IPS DF 4.7 (cell line): ENCODE data around the gene PDXK.

Experiments
- DNase-seq: peaks from one replicate; pipeline ENCODE4 v3.0.0-alpha.2; 2013; ENCODE audit warnings: low spot score; ENCODE audit errors: extremely low read depth

The PDXK gene

DNA sequence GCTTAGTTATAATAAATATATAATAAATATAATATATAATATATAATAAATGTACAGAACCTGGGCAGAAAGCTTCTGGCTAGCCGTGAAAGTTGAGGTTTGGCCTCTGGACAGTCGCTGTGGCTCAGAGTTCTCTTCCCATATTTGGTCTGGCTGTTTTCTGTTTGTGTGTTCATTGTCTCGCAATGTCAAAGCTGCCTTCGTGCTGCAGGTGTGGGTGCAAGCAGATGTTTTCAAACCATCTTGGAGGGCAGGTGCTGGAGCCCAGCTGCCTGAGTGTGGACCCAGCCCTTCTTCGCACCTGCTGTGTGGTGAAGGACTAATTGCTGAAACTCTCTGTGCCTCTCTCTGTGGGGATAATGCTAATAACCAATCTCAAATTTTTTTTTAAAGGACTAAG is 60.7 kb downstream of the PDXK start:
- DNase-seq = no peak

DNA sequence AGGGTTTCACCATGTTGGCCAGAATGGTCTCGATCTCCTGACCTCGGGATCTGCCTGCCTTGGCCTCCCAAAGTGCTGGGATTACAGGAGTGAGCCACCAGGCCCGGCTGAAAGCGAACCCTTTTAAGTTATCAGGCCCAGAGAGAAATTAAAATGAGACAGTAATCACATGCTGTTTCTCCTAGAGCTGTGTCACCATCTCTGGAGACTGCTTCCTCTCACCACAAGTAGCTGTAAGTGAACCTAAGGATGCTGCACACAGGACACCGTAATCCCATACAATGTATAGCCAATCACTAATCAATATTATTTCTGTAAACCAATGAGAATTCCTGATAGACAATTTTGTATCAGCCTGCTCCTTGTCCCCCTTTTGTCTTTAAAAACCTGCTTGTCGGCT is 62.9 kb downstream of the PDXK start:
- DNase-seq = no peak

DNA sequence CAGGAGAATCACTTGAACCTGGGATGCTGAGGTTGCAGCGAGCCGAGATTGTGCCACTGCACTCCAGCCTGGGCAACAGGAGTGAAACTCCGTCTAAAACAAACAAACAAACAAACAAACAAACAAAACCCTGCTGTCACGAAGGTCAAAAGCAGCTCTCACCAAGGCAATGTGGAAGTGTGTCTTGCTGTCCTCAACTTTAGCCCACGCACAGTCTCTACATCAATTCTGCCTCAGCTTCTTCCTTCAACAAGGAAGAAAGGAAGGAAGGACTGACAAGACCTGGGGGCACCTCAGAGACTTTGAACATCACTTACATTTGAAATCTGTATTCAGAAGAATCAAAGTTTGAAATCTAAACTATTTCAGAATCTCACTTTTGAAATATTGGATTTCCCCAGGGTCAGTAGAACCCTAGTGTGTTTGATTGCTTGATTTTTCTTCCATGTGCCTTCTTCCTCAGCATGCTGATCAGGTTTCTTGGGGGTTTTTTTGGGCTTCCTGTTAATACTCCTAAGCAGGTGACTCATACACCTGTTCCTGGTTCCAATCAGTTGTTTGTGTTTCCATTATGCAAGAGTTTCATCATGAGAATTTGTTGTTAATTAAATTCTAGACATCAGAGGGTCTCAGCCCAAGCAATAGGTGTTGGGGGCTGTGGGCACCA is 63.6 kb downstream of the PDXK start:
- DNase-seq = no peak

DNA sequence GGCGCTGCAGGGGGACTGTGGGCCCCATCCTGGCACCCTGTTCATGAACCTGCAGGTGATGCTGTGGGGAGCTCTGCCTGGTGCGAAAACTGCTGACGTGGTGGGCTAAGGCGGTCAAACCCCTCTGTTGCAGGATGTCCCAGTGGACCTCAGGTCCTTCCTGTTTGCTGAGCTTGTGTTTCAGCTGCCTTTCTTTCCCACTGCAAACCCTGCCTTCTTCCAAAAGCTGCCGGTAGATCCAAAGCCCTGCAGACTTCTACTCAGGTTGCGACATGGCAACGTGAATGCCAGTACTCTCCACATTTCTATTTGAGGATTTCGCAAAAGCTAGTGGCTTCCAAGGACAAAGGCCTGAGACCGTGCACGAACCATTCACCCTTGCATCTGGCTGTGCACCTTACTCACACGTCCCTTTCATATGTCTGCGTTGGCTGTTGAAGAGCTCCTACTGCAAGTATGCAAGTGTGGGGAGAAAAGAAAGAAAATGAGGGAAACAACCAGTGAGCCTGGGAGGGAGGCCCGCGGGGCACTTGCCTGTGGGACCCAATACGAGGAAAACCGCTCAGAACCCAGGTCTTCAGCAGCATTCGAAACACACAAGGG is 64.3 kb downstream of the PDXK start:
- no peak for DNase-seq

DNA sequence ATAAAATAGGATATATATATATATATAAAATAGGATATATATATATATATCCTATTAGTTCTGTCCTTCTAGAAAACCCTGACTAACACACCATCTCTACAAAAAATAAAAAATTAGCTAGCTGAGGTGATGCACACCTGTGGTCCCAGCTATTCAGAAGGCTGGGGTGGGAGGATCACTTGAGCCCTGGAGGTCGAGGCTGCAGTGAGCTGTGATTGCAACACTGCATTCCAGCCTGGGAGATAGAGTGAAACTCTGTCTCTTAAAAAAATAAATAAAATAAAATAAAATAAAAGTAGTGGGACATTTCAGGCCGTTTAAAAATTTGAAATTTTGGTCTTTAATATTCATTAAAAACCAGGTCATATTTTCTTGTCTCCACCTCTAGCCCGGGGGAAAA is 66.2 kb downstream of the PDXK start:
- no peak for DNase-seq

DNA sequence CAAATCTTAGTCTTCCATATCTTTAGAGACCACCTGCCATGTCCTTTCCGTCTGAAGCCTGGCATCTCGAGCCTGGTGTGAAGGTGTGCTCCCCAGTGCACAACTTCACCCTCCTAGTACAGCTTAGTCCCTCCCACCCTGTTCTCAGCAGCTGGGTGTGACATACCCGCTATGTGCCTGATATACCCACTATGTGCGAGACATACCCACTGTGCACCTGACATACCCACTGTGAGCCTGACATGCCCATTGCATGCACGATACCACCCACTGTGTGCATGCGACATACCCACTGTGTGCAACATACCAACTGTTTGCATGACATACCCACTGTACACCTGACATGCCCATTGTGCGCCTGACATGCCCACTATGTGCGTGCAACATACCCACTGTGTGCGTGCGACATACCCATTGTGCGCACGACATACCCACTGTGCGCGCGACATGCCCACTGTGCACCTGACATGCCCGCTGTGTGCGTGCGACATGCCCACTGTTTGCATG is 67.4 kb downstream of the PDXK start:
- DNase-seq = no peak

DNA sequence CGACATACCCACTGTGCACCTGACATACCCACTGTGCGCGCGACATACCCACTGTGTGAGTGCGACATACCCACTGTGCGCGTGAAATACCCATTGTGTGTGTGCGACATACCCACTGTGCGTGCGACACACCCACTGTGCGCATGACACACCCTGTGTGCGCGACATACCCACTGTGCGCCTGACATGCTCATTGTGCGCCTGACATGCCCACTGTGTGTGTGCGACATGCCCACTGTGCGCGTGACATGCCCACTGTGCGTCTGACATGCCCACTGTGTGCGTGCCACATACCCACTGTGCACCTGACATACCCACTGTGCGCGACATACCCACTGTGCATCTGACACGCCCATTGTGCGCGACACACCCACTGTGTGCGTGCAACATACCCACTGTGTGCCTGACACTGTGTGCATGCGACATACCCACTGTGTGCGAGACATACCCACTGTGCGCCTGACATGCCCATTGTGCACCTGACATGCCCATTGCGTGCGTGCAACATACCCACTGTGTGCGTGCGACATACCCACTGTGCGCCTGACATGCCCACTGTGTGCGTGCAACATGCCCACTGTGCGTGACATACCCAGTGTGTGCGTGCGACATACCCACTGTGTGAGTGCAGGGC is 68.0 kb downstream of the PDXK start:
- no peak for DNase-seq

DNA sequence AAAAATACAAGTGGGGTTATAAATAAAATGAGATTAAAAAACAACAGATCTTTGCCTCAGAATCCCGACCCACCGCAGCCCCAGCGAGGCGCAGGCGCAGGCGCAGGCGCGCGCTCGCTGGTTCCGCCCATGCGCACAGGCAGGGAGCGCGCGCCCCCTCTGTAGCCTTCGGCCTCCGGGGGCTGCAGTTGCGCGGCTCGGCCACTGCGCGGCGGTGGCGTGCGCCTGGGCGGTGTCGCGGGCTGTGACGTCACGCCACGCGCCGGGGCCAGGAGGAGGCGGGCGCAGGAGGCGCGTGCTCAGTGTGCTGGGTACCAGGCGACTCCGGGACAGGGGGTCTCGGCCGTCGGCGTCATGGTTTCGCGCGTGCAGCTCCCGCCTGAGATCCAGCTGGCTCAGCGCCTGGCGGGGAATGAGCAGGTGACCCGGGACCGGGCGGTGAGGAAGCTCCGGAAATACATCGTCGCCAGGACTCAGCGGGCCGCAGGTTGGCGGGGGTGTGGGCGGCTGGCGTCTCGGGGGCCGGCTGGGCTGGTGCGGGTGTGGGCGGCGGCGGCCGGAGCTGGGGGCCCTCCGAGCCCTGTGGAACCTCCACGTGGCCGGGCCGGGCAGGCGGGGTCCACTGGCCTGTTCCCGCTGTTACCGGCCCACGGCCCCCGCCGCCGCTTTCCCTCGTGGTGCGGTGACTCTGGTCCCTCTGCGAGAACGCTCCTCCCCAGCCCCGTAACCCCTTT is 70.5 kb downstream of the PDXK start, which contains the start of gene RRP1:
TSS of gene RRP1 (plus strand) at position 302 of the 734 bp plus-strand sequence. CDS start at position 355, 53 bp downstream.
- no peak for DNase-seq

DNA sequence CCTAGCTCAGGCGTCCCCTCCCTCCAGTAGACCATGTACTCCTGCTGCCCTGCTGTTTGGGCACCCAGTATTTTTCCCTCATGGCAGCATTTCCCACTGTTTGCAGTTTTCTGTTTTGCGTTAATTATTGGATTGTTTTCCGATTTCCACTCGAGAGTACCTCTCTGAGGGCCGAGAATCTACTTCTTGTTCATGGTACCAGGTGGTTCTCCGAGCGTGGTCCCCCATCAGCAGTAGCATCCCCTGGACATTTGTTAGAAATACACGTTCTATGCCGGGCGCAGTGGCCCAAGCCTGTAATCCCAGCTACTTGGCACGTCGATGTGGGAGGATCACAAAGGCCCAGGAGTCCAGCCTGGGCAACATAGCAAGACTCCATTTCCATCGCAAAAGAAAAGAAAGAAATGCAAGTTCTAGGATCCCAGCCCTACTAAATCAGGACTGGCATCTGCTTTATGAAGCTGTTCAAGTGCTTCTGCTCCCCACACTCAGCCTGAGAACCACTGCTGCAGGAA is 71.1 kb downstream of the PDXK start:
- no peak for DNase-seq

DNA sequence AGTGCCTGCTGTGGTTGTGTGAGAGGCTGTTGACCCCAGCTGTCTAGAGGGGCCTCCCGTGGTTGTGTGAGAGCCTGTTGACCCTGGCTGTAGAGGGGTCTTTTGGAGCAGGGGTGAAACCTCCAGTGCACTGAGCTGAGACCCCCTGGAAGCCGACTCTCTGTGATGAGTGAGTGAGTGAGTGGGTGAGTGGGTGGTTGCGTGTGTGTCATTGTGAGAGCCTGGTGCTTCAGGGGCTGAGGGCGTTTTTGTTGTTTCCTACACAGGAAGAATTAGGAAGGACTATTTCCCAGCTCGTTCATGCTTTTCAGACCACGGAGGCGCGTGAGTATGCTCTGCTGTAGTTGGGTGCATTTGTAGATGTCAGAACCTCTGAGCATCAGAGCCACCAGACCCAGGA is 73.5 kb downstream of the PDXK start:
- no peak for DNase-seq

DNA sequence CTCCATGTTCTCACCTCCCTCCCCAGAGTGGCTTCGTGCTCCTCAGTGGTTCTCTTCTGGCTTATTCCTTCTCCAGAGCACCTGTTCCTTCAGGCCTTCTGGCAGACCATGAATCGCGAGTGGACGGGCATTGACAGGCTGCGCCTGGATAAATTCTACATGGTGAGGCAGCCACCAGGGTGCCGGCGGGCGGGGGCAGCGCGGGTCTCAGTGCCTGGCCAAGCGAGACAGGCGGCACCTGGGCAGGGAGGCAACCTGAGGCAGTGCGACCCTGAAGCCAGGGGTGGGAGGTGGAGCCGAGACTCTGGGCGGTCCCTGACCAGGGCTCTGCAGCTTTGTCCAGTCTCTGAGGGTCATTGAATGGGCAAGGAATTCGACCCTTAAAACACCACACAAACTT is 74.3 kb downstream of the PDXK start:
- DNase-seq = no peak

DNA sequence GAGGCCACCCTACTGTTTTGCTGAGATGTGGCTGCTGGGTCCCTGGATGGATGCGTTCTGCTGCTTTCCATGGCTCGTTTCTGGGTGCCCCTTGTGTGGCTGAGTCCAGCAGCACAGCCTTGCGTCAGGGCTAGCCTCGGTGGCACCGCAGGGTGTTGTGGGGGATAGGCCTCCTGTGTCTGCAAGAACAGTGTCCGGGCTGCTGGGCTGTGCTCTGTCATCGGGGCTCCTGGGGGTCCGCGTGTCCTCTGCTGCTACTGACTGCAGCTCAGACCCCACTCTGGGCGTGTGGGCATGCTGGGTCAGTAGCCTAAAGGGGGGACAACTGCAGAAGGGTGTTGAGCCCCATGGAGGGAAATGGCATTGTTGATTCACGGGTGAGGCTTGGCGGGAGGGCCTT is 75.4 kb downstream of the PDXK start:
- DNase-seq = no peak

DNA sequence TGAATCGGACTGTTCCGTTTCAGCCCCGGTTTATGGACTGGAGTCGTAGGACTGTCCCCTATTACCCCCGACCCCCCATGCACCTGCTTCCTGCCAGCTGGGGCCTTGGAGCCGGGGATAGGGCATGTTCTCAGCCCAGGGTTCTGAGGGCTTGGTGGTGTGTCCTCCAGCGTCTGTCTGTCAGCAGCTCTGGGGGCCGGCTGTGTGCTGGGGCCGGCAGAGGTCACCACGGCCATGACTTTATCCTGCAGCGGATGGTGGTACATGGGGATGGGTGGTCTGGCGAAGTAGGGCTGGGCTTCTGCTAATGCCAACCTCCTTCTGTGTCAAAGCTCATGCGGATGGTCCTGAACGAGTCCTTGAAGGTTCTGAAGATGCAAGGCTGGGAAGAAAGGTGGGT is 75.9 kb downstream of the PDXK start:
- no peak for DNase-seq

DNA sequence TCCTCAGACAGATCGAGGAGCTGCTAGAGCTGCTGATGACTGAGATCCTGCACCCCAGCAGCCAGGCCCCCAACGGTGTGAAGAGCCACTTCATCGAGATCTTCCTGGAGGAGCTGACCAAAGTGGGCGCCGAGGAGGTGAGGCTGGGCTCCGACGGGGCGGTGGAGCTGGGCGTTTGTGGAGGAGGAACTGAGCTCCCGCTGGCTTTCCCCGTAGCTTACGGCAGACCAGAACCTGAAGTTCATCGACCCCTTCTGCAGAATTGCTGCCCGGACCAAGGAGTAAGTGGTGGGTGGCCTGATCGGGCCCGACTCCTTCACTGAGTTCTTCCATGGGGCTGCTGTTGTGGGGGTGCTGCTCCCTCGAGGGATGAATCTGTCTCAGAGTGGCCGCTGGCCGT is 78.5 kb downstream of the PDXK start:
- DNase-seq = no peak

DNA sequence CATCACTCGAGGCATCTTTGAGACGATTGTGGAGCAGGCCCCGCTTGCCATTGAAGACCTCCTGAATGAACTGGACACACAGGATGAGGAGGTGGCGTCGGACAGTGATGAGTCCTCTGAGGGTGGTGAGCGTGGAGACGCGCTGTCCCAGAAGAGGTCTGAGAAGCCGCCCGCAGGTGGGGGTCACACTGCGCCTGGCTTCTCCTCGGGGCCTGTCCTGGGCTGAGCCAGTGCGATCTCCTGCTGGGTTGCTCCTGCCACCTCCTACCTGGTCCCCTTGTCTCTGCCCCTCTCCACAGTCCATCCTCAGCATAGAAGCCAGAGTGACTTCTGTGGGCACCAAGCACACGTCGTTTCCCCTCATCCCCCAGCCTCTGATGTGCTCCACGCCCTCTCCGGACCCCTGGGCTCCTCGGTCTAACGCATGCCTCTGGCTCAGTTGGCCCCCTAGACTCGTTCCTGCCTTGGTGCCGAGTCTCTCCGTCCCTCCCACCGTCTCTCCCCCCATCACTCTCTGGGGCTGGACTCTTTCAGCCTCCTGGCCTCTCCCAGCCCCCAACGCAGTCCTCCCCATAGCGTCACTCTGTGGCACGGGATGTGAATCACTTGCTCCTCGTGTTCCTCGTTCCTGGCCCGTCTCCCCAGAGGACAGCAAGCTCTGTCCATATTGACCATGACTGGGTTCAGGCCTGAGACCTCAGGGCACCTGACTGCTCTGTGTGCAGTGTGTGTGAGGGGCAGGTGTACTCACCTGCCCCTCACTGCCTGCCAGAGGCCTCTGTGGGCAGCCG is 79.2 kb downstream of the PDXK start:
- no peak for DNase-seq

DNA sequence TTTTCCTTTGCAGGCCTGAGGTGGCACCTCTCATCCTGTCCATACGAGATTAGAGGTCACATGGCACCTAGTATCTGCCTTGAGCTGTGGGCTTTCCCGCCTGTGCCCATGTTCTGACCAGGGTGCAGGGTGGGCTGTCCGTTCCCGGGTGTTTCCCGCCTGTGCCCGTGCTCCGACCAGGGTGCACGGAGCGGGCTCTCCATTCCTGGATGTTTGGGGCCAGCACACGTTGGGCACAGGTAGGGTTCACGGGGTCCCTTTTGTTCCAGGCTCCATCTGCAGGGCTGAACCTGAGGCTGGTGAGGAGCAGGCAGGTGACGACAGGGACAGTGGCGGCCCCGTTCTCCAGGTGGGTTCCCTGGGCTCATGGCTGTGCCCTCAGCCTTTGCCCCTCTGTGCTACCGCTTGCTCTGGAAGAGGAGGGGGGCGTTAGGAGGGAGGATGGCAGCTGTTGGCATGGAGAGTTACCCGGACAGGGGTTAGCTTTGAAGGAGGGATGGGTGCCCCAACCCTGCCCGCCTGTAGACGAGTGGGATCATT is 80.4 kb downstream of the PDXK start:
- DNase-seq = no peak

DNA sequence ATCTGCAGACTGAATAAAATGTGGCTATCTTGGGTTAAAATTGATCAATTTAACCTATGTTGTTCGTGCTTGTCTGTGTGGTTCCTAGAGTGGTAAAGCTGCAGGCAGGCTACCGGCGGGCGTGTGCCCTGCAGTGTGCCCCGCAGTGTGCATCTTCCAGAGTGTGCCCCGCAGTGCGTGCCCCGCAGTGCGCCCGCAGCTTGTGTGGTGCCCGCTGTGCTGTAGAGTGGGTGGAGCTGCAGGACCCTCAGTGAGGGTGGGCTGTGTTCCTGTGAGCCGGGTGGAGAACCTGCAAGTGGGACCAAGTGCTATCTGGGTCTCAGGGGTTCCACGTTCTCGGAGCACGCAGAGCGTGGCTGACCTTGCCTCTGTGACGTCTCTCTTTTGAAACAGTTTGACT is 81.2 kb downstream of the PDXK start:
- no peak for DNase-seq

DNA sequence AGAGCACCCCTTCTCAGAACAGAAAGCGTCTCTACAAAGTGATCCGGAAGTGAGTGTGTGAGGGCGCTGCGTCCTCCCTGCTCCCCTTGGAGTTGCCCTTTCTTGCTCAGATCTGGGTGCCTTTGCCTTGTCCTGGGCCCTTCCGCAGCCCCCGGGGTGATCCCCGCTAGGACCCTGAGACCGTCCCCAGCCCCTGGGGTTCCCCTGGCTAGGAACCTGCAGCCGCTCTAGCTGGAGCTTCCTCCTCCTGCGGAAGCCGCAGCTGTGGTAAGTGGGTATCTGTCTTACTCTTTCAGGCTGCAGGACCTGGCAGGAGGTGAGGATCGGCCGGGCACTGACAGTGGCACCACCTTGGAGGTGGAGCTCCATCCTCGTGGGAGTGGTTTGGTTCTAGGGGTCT is 81.6 kb downstream of the PDXK start:
- no peak for DNase-seq

DNA sequence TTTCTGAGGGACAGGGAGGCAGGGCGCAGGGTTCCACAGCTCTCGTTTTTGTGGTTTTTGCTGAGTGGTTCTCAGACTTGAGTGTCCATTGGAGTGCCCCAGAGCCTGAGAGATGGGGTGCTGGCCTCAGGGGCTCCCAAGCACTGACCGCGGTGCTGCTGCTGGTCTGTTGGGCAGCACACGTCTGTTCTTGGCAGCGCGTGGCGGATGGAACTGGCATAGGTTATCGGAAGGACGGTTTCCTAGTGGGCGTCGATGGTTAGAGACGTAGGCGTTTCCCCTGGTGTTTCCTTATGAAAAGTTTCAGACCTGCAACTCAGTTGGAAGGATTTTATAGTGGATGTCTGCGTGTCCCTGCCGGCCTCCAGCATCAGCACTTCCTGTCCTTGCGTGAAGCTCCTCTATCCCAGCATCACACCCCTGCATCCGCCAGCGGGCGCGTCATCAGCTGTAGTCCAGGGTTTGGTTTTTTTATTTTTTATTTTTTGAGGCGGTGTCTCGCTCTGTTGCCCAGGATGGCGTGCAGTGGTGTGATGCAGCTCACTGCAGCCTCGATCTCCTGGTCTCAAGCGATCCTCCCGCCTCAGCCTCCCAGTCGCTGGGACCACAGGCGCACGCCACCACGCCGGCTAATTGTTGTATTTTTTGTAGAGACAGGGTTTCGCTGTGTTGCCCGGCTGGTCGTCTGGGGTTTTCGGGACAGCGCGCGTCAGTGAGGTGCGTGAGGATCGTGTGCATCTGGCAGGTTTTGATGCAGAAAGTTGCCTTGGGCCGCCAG is 82.3 kb downstream of the PDXK start:
- no peak for DNase-seq

DNA sequence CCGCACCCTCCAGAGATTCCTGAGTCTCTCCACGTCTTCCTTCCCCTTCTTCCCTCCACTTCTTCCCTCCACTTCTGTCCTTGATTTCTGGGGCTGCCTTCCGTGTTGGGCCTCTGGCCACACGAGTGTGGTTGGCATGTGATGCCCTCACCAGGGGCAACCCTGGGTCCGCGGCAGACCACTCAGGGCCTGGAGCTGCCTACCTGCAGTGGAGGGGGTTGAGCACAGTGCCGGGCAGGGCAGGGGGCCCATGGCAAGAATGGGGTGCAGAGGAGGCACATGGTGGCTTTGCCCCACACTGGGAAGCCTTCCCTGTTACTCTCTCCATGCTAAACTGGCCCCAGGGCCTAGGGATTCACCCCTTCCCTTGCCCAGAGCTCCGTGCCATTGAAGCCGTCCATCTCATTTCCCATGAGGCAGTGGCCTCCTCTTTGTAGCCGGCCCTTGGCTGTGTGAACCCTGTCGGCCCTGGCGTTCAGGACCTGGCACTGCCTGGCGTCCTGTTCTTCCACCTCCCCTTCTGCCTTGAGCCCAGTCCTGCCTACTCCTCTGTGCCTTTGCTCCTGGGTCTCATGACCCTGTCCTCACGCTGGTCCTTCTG is 83.9 kb downstream of the PDXK start:
- DNase-seq = no peak
